Choroid plexus epithelial cell (primary cell): ENCODE measurements around the gene BMPER.

Experiments
- DNase-seq: peaks from one replicate; pipeline ENCODE4 v3.0.0-alpha.2; 2010; ENCODE audit warnings: low read depth
- H3K4me3 ChIP-seq: 2 replicates; pipeline ENCODE4 v1.5.1; 2011; ENCODE audit warnings: low read depth, mild to moderate bottlenecking, control low read depth, low read length, moderate library complexity
- TF ChIP-seq, protein P1 (sequence below): conservative IDR thresholded peaks from 2 replicates; pipeline ENCODE4 v1.5.1; 2011; ENCODE audit warnings: low read depth, mild to moderate bottlenecking, control low read depth, inconsistent platforms, low read length, moderate library complexity

BMPER gene

GRCh38 chr7:34043461-34044305 lies 138.3 kb downstream of the BMPER start:
- DNase-seq = peak; percentile 48
- TF ChIP-seq, protein P1, sequence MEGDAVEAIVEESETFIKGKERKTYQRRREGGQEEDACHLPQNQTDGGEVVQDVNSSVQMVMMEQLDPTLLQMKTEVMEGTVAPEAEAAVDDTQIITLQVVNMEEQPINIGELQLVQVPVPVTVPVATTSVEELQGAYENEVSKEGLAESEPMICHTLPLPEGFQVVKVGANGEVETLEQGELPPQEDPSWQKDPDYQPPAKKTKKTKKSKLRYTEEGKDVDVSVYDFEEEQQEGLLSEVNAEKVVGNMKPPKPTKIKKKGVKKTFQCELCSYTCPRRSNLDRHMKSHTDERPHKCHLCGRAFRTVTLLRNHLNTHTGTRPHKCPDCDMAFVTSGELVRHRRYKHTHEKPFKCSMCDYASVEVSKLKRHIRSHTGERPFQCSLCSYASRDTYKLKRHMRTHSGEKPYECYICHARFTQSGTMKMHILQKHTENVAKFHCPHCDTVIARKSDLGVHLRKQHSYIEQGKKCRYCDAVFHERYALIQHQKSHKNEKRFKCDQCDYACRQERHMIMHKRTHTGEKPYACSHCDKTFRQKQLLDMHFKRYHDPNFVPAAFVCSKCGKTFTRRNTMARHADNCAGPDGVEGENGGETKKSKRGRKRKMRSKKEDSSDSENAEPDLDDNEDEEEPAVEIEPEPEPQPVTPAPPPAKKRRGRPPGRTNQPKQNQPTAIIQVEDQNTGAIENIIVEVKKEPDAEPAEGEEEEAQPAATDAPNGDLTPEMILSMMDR = no peak
- no peak overlapping the region for H3K4me3 ChIP-seq

DNA sequence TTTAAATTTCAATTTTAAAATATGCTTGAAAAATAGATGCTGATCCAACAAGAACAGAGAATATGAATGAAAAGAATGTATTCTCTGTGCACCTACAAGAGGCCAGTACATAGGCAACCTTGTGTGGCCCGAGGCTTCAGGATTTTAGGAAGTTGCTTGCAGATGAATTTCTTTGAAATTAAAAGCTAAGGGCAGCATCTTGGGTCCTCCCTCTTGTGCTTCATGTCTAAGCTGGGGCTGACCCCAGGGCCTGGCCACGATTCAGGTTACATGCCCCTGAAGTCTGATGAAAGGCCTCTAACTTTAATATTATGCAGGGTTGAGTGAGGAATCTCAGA lies 138.9 kb downstream of the BMPER start:
- DNase-seq = no peak
- H3K4me3 ChIP-seq = no peak overlapping the region
- TF ChIP-seq, protein P1 = no peak

DNA sequence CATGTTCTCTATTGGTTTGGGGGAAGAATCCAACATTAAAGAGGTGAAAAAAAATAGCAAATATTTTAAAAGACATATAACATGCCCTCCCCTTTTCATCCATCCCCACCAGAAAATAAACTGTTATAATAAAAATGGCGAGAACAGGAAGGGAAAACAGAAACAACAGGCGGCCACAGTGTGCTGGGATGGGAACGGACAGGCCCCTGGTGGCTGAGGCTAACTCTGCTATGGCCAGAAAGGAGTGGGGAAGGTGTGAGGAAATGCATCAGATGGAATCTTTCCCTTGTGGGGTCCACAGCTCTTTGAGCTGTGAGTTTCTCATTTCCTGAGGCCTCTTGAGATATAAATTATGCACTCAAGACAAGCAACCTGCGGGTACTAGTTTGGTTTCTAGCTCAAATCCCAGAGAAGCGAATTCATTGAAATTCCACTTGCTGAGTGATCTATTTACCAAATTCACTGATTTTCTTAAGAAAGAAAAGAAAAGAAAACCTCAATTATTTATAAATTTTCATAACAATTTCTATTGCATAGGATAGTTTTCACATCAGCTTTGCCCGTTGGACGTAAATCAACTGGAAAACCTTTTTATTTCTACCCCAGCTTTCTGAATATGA lies 139.5 kb downstream of the BMPER start:
- no peak overlapping the region for H3K4me3 ChIP-seq
- TF ChIP-seq, protein P1 = no peak
- DNase-seq = no peak

DNA sequence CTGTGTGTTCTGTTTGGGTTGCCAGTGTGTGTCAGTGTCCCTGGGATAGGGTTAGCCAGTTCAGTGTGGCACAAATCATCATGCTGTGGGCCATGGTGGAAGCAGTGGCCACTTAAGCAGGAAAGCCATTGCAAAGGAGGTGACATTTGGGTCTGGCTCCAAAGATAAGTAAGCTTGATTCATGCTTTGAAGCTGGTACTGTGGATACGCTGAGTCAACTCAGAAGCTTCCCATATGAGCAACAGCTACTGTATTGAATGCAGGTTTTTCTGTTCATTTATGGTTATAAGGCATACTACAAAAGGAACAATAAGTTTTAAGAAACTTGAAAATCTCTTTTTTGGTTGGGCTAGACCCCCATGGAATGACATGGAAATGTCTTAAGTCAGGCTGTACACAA lies 143.1 kb downstream of the BMPER start:
- TF ChIP-seq, protein P1 = no peak
- H3K4me3 ChIP-seq = no peak overlapping the region
- DNase-seq = no peak

DNA sequence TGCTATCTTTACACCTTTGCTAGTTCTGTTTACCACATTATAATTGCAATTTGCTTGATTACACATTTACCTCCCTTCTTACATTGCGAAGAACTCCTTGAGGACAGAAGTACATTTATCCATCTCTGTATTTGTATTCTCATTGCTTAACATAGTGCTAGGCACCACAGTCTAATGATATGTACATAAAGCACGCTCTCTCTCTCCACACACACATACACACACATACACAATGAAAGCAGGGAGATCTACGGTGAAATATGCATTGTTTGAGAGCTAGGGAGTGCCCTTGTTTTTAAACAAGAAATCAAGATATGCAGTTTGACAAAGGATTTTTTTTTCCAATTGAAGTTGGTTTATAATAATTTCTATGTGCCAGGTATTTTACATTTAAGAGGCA lies 148.7 kb downstream of the BMPER start:
- no peak for DNase-seq
- TF ChIP-seq, protein P1 = no peak

GRCh38 chr7:34057136-34057535 lies 151.8 kb downstream of the BMPER start:
- H3K4me3 ChIP-seq = no peak overlapping the region
- TF ChIP-seq, protein P1 = no peak
- DNase-seq = no peak

More for the DNA sequence above, 148.7 kb downstream of the BMPER start:
- H3K4me3 ChIP-seq = no peak overlapping the region

DNA sequence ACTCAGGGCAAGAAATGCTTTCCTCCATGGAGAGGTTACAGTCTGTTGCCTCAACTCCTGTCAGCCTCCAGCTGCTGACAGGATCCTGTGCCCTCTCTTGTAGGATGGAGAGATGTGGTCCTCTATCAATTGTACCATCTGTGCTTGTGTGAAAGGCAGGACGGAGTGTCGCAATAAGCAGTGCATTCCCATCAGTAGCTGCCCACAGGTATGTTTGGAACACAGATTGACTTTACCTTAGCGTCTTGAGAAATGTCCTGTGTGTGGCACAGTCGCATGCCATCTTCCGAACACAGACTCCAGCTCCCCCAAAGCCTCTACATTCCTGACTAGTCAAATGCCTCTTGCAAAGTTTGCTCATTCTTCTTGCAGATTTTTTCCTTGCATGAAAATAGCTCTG lies 152.6 kb downstream of the BMPER start:
- no peak for DNase-seq

More for the DNA sequence above, 152.6 kb downstream of the BMPER start:
- TF ChIP-seq, protein P1 = no peak
- no peak overlapping the region for H3K4me3 ChIP-seq
